SH-SY5Y (cell line): ENCODE measurements around the gene NCK1.

Experiments used
- GATA2 ChIP-seq: IDR thresholded peaks from 2 replicates; pipeline ENCODE4 v1.6.1; 2011; ENCODE audit warnings: mild to moderate bottlenecking, low read depth, low read length
- GATA3 ChIP-seq: IDR thresholded peaks from 2 replicates; pipeline ENCODE4 v1.6.1; 2011; ENCODE audit warnings: low read depth, mild to moderate bottlenecking, low read length, moderate library complexity

DNA sequence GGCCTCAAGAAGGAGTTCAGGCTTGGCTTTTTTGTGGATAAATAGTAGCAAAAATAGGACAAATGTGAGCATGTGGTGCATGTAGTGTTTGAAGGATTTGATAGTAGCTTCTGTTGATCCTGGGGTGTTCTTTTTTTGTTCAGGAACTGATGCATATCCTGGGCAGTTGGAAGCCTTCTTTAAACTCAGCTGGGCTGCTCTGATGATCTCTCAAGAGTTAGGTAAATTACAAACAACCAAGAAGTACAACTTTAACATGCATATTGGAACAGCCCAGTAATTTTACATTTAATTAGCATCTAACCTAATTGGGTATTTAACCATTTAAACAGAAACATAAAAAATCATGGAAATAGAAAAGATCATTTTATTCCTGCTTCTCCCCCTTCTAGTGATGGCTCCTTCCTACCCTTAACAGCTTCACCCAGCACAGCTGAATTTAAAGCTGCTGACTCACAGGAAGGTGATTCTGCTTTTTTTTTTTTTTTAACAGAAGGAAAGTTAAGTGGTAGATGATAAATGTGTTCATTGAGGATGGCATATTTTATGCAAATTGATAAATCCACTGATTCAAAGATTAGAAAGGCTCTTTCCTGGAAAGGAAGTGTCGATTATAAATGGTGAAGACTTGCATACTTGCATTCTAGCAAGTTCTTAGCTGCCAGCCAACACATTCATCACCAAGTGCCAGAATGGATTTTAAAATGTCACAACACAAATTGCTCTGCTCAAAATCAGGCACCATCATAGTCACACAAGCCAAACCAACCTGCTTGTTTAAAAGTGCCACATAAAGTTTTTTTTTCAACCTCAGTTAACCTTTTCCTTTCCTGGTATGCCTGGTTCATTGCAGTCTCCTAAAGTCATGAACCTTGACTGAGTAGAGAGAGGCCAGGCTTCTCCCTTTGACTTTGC is 23.1 kb upstream of the NCK1 start:
- TF ChIP-seq GATA2 (no peak), GATA3 (no peak)
